PC-3 (cell line): Measurements from ENCODE around the gene IQCF6. TPM values are rescaled to one million over a fixed set of nuclear protein-coding genes. Genes with fewer than 3 reads are reported as not detected.
"Not testable (repeated sequence)": the region's sequence is repeated elsewhere in the genome, so short reads cannot be mapped to it uniquely, and the experiment has no call there.

Source experiments
- ATAC-seq: fragments of 200-7000 bp; cut with Tn5 transposase; 2 replicates; pipeline ENCODE4 v1.9.1; 2020; ENCODE audit warnings: mild to moderate bottlenecking, moderate library complexity
- BruUV-seq: library from RNA; stranded (reverse); fragments of 400-500 nt; replicated peaks from 2 replicates; lab custom pipeline; 2021; lab: Mats Ljungman, UMichigan
- CTCF ChIA-PET: fragments of 300-600 bp; sonication (Branson Sonifier 250); formaldehyde crosslinking; loops from one replicate; lab custom pipeline; 2022; ENCODE audit warnings: antibody characterized with exemption; lab: Charles Lee
- POLR2A ChIA-PET: fragments of 300-600 bp; sonication (Branson Sonifier 250); formaldehyde crosslinking; loops from one replicate; lab custom pipeline; 2022; ENCODE audit warnings: antibody characterized with exemption; ENCODE audit not compliant: unreplicated experiment; lab: Charles Lee
- DNase-seq: peaks from one replicate; pipeline ENCODE4 v3.0.0-alpha.2; 2015
- H2AFZ ChIP-seq: fragments of 300-600 bp; sonication (generic); 2 replicates; pipeline ENCODE4 v1.6.0; 2016; ENCODE audit warnings: antibody characterized with exemption, low read length
- H3F3A ChIP-seq: fragments of 300-600 bp; sonication (generic); one replicate; pipeline ENCODE4 v1.6.0; 2017; ENCODE audit warnings: antibody characterized with exemption, low read length, control low read depth, mild to moderate bottlenecking; ENCODE audit not compliant: unreplicated experiment
- H3K27ac ChIP-seq: fragments of 300-600 bp; sonication (generic); 2 replicates; pipeline ENCODE4 v1.5.1; 2016; ENCODE audit warnings: mild to moderate bottlenecking, low read length
- H3K27me3 ChIP-seq: fragments of 300-600 bp; sonication (generic); 2 replicates; pipeline ENCODE4 v1.6.1; 2016; ENCODE audit warnings: low read length, mixed read lengths
- H3K36me3 ChIP-seq: fragments of 300-600 bp; sonication (generic); 2 replicates; pipeline ENCODE4 v1.6.1; 2016; ENCODE audit warnings: low read depth, mixed run types, low read length, mixed read lengths
- H3K4me1 ChIP-seq: fragments of 300-600 bp; sonication (generic); 2 replicates; pipeline ENCODE4 v1.5.1; 2016; ENCODE audit warnings: low read length; ENCODE audit not compliant: insufficient read depth
- H3K4me2 ChIP-seq: fragments of 300-600 bp; sonication (generic); 2 replicates; pipeline ENCODE4 v1.6.0; 2016; ENCODE audit warnings: low read length
- H3K4me3 ChIP-seq: fragments of 300-600 bp; sonication (generic); 2 replicates; pipeline ENCODE4 v1.5.1; 2016; ENCODE audit warnings: mild to moderate bottlenecking, low read length, mixed read lengths
- H3K79me2 ChIP-seq: fragments of 300-600 bp; sonication (generic); 2 replicates; pipeline ENCODE4 v1.6.1; 2017; ENCODE audit warnings: low read length, mixed read lengths
- H3K9ac ChIP-seq: fragments of 300-600 bp; sonication (generic); 2 replicates; pipeline ENCODE4 v1.6.0; 2016; ENCODE audit warnings: mild to moderate bottlenecking, low read length
- H3K9me2 ChIP-seq: fragments of 300-600 bp; sonication (generic); replicated peaks from 2 replicates; pipeline ENCODE4 v1.6.1; 2016; ENCODE audit warnings: mixed run types, low read length, mixed read lengths
- H3K9me3 ChIP-seq: fragments of 300-600 bp; sonication (generic); 2 replicates; pipeline ENCODE4 v1.6.1; 2016; ENCODE audit warnings: low read length, mixed read lengths
- H4K20me1 ChIP-seq: fragments of 300-600 bp; sonication (generic); 2 replicates; pipeline ENCODE4 v1.6.1; 2016; ENCODE audit warnings: low read length, mixed read lengths
- CTCF ChIP-seq: fragments of 300-600 bp; sonication (generic); conservative IDR thresholded peaks from 2 replicates; pipeline ENCODE4 v1.5.1; 2017; ENCODE audit warnings: antibody characterized with exemption, low read depth, mild to moderate bottlenecking, low read length
- EZH2 ChIP-seq: fragments of 300-600 bp; sonication (generic); IDR thresholded peaks from one replicate; pipeline ENCODE4 v1.6.1; 2017; ENCODE audit warnings: antibody characterized with exemption, mild to moderate bottlenecking, low read length; ENCODE audit not compliant: unreplicated experiment
- EZH2phosphoT487 ChIP-seq: fragments of 300-600 bp; sonication (generic); IDR thresholded peaks from 2 replicates; pipeline ENCODE4 v1.6.1; 2018; ENCODE audit warnings: mild to moderate bottlenecking, antibody characterized with exemption, low read length, borderline replicate concordance
- intact Hi-C: fragments of 100-400 bp; cut with micrococcal nuclease; formaldehyde crosslinking; loops from 2 replicates; pipeline ENCODE4 v1.9.0; 2023
- total RNA-seq: library from RNA; depleted of rRNA; stranded (reverse); fragments of >200 nt; gene quantifications from 2 replicates; pipeline ENCODE4 v1.2.3, GENCODE V29; 2014

IQCF6 gene
- total RNA-seq, 1 experiment from 2014 or later, result not detected

- H3K4me1 ChIP-seq, result peaks cover 9% of the 10 kb centered on the region
- no peak overlapping the region for H3K4me3 ChIP-seq
- no peaks in the 10 kb centered on the region for H3K36me3 ChIP-seq
- no peaks in the 10 kb centered on the region for H3K9me2 ChIP-seq
- DNase-seq (no peak), ATAC-seq (no peak)
- no peak for TF ChIP-seq EZH2
- TF ChIP-seq EZH2phosphoT487, result no peak
- no peak for TF ChIP-seq CTCF
- no peaks in the 10 kb centered on the region for H3K9me3 ChIP-seq
- CTCF ChIA-PET, result no interaction called here
- no peak overlapping the region for H2AFZ ChIP-seq
- no peak overlapping the region for H3K9ac ChIP-seq
- BruUV-seq, result no TSS peak
- POLR2A ChIA-PET, result no interaction called here
- H3K79me2 ChIP-seq, result no peaks in the 10 kb centered on the region
- no peaks in the 10 kb centered on the region for H4K20me1 ChIP-seq
- H3K4me2 ChIP-seq, result no peak overlapping the region
- peaks cover 10% of the 10 kb centered on the region; the same call in 1 of the 2 replicates for H3K27me3 ChIP-seq
- H3K27ac ChIP-seq, result no peak overlapping the region
- intact Hi-C loops, result no loop called here
- no peaks in the 10 kb centered on the region for H3F3A ChIP-seq
Observed at GRCh38 chr3:51794206-51794605, 15.2 kb upstream of the IQCF6 start.

- BruUV-seq, result no TSS peak
- intact Hi-C loops, result no loop called here
- H3K4me1 ChIP-seq, result peaks cover 6% of the 10 kb centered on the region
- no peaks in the 10 kb centered on the region for H3K36me3 ChIP-seq
- ChIA-PET CTCF (no interaction called here), POLR2A (no interaction called here)
- TF ChIP-seq CTCF (no peak), EZH2 (no peak), EZH2phosphoT487 (no peak)
- no peaks in the 10 kb centered on the region for H4K20me1 ChIP-seq
- no peaks in the 10 kb centered on the region for H3F3A ChIP-seq
- no peak overlapping the region for H3K27ac ChIP-seq
- H2AFZ ChIP-seq, result no peak overlapping the region
- H3K4me2 ChIP-seq, result no peak overlapping the region
- H3K9me3 ChIP-seq, result no peaks in the 10 kb centered on the region
- no peaks in the 10 kb centered on the region for H3K9me2 ChIP-seq
- no peak overlapping the region for H3K4me3 ChIP-seq
- H3K27me3 ChIP-seq, result peaks cover 10% of the 10 kb centered on the region; the same call in 1 of the 2 replicates
- no peaks in the 10 kb centered on the region for H3K79me2 ChIP-seq
- DNase-seq, result no peak
- ATAC-seq, result no peak
- no peak overlapping the region for H3K9ac ChIP-seq
Observed at GRCh38 chr3:51792206-51792605, 13.2 kb upstream of the IQCF6 start.

GRCh38 chr3:51789437-51789836 is 10.4 kb upstream of the IQCF6 start:
- CTCF ChIA-PET, result no interaction called here
- H2AFZ ChIP-seq, result no peak overlapping the region
- H3K9me2 ChIP-seq, result no peaks in the 10 kb centered on the region
- DNase-seq (no peak), ATAC-seq (no peak)
- intact Hi-C loops, result no loop called here
- no peaks in the 10 kb centered on the region for H3K4me1 ChIP-seq
- H3K27ac ChIP-seq, result no peak overlapping the region
- POLR2A ChIA-PET, result no interaction called here
- H3K79me2 ChIP-seq, result no peaks in the 10 kb centered on the region
- no peak overlapping the region for H3K4me3 ChIP-seq
- H3K4me2 ChIP-seq, result no peak overlapping the region
- H3F3A ChIP-seq, result no peaks in the 10 kb centered on the region
- H3K27me3 ChIP-seq, result peaks cover 10% of the 10 kb centered on the region; the same call in 1 of the 2 replicates
- no peaks in the 10 kb centered on the region for H4K20me1 ChIP-seq
- BruUV-seq, result no TSS peak
- no peaks in the 10 kb centered on the region for H3K36me3 ChIP-seq
- no peak overlapping the region for H3K9ac ChIP-seq
- TF ChIP-seq CTCF (no peak), EZH2 (no peak), EZH2phosphoT487 (no peak)
- no peaks in the 10 kb centered on the region for H3K9me3 ChIP-seq

GRCh38 chr3:51787576-51787975 is 8.5 kb upstream of the IQCF6 start:
- H3K4me3 ChIP-seq, H3K27ac ChIP-seq, H4K20me1 ChIP-seq, H3K9me3 ChIP-seq, ATAC-seq, H3K79me2 ChIP-seq, H3K4me1 ChIP-seq, H3K9me2 ChIP-seq, DNase-seq, H3K4me2 ChIP-seq, H3K9ac ChIP-seq, H3K36me3 ChIP-seq, POLR2A ChIA-PET, intact Hi-C loops, H3F3A ChIP-seq, H2AFZ ChIP-seq, BruUV-seq: not testable (repeated sequence)
- peaks cover 28% of the 10 kb centered on the region for H3K27me3 ChIP-seq
- CTCF ChIA-PET, result interaction anchor here (0.6 kb wide), 1 partner anchor 68 kb away, joined by 3 read pairs; no protein-coding TSS in a partner anchor
